Stimulated activated CD4-positive, alpha-beta T cell treated with anti-CD3 and anti-CD28 coated beads, Interleukin-4, amount 100 ng/mL, for 24 hours (primary cell): ENCODE results near the gene ZNF575.

Source experiments
- DNase-seq: peaks from one replicate; pipeline ENCODE4 v3.0.0-alpha.2; 2020

Gene ZNF575, protein sequence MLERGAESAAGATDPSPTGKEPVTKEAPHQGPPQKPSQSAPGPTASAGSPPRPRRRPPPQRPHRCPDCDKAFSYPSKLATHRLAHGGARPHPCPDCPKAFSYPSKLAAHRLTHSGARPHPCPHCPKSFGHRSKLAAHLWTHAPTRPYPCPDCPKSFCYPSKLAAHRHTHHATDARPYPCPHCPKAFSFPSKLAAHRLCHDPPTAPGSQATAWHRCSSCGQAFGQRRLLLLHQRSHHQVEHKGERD

DNA sequence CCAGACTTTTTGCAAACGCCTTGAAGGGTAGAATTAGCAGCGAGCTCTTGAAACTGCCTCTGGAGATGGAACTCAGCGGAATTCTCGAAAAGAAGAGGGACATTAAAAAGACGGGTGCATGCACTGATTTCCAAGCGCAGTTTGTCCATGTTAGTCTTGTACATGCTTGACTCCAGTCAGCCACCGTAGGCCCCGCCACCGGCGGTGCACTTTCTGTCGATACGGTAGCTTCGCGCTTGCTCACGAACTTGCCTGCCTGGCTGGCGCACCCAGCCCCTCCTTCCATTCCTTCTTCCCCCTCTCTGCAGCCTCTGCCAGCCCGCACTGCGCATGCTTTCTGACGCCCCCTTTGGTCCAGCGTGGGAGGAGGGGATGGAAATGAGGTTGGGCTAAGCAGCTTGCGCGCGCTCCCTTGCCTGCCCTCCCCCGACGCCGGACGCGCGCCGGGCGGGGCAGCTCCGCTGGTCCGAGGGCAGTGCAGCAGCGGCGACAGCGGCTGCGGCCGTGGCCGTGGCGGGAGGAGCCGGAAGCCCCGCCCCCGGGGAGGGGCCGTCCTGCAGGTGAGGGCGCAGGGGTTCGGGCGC, at the start of gene ZNF575:
Gene ZNF575 (plus strand): TSS at position 227 of the 584 bp plus-strand sequence. CDS start 1,235 bp downstream, outside the sequence.
- DNase-seq, result peak; percentile 85

- no peak for DNase-seq
These were observed 49.7 kb upstream of the ZNF575 start for GRCh38 chr19:43483281-43483680.

DNA sequence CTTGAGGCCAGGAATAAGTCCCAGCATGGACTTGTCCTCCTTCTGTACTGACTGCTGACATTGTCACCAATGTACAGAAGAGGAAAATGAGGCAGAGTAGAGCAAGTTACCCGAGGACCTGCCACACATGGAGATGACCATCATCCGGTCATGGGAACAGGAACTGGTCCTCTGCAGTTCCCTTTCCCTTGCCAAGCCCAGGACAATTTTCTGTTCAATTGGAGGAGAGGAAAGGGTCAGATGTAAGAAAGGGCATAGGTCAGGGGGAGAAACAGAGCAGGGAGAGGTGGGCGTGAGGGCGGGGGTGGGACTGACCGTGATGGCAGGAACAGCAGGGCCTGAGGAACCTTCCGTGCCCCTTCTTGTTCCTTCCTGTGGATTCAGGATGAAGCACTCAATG, 47.0 kb upstream of the ZNF575 start:
- DNase-seq, result no peak

- DNase-seq, result no peak
These were observed 46.6 kb upstream of the ZNF575 start for GRCh38 chr19:43486412-43486811.

GRCh38 chr19:43488179-43488578, 44.8 kb upstream of the ZNF575 start:
- no peak for DNase-seq

GRCh38 chr19:43489310-43489709, 43.7 kb upstream of the ZNF575 start:
- no peak for DNase-seq

- no peak for DNase-seq
These were observed 42.9 kb upstream of the ZNF575 start for GRCh38 chr19:43489979-43490599.

DNA sequence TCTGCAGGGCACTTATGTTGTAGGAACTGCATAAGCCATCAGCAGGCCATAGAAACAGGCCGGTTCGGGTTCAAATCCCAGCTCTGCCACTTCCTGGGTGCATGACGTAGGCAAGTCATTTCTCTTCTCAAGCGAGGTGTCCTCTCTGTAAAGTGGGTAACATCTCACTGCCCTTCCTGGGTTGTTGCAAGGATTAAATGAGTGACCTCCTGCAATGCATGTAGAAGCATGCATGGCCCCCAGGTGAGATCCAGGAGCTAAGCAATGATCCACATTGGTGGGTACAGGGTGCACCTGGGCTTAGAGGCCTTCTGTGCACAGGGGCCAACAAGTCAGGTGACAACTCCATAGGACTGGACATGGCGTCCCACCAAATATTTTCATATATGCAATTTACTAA, 42.2 kb upstream of the ZNF575 start:
- DNase-seq, result no peak

DNA sequence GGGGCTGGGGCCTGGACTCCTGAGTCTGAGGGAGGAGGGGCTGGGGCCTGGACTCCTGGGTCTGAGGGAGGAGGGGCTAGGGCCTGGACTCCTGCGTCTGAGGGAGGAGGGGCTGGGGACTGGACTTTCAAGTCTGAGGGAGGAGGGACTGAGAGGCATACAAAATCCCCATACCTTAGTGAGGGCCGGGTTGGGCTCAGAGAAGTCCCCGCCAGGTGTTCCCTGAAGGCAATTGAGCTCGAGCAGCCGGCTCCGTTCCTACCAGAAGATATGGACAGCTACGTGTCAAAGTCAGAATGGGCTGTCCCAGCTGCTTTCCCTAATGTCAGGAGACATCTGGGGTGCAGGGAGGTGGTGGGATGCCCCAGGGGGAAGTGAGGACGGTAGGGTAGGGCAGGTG, 37.9 kb upstream of the ZNF575 start:
- DNase-seq, result no peak

DNA sequence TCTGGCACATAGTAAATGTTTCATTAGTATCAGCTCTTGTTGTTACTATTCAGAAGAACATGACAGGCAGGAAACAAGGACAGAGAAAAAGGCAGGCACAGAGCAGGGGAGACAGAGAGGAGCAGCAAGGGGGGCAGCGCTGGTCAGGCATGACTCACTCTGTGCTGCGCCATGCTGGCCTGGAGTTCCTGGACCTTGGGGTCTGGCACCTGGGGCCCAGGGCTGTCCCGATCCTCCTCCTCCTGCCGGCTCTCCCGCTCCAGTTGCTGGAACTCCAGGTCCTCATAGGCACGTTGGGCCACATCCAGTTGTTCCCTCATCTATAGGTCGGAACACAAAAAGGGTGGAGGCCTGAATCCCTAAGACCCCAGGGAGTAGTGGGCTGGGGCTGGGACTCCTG, 36.0 kb upstream of the ZNF575 start:
- no peak for DNase-seq

DNA sequence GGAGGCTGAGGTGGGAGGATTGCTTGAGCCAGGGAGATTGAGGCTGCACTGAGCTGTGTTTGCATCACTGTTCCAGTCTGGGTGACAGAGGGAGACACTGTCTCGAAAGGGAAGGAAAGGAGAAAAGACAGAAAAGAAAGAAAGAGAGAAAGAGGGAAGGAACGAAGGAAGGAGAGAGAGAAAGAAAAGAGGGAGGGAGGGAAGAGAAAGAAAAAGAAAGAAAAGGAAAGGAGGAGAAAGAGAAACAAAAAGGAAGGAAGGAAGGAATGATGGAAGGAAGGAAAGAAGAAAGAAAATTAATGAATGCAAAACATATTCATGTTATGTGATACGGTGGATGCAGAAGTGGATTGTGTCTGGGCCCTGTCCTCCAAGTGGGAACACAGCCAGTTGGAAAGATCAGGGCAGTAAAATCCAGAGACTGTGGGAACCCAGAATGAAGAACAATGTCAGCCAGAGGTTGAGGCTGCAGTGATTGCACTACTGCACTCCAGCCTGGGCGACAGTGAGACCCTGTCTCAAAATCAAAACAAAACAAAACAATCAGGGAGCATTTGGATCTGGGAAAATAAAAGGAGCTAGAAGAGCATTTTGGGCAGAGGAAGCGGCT, 34.6 kb upstream of the ZNF575 start:
- no peak for DNase-seq

- no peak for DNase-seq
These were observed 33.9 kb upstream of the ZNF575 start for GRCh38 chr19:43499042-43499441.

GRCh38 chr19:43501661-43502418, 31.1 kb upstream of the ZNF575 start:
- DNase-seq, result no peak

GRCh38 chr19:43502419-43502976, 30.5 kb upstream of the ZNF575 start:
- DNase-seq, result no peak

DNA sequence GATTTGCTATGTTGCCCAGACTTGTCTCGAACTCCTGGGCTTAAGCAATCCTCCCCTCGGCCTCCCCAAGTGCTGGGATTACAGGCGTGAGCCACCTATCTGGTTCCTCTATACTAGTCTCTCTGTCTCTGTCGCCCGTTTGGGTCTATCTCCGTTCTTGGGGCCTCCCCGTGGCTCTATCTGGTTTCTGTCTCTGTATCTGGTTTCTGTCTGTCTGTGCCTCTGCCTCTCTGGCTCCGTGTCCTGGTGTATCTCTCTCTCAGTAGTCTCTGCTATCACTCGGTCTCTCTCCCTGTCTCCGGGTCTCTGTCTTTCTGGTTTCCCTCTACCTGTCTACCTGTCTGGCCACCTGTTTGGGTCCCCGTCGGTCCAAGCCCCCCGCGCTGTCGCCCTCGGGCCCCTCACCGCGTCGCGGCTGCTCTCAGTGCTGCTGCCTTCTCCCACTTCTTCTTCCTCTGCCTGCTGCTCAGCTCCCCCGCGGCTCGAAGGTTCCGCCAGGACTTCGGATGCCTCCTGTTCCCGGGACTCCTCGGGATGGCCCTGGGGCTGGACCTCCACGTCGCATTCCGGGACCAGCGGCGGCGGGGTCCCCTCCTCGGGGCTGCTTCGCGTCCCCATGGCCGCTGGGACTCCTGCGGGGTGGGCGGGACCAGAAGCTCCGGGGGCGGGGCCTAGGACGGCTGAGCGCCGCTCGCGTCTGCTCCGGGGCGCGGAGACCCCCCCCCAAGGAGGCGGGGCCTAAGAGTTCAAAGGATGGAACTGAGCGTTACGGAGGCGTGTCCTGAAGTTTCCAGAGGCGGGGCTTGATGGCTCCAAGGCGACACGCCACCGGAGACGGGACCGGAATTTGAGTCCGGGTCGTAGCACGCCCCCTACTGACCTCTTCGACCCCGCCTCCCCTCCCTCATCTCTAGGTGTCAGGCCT, 29.2 kb upstream of the ZNF575 start:
- peak; percentile 98 for DNase-seq

DNA sequence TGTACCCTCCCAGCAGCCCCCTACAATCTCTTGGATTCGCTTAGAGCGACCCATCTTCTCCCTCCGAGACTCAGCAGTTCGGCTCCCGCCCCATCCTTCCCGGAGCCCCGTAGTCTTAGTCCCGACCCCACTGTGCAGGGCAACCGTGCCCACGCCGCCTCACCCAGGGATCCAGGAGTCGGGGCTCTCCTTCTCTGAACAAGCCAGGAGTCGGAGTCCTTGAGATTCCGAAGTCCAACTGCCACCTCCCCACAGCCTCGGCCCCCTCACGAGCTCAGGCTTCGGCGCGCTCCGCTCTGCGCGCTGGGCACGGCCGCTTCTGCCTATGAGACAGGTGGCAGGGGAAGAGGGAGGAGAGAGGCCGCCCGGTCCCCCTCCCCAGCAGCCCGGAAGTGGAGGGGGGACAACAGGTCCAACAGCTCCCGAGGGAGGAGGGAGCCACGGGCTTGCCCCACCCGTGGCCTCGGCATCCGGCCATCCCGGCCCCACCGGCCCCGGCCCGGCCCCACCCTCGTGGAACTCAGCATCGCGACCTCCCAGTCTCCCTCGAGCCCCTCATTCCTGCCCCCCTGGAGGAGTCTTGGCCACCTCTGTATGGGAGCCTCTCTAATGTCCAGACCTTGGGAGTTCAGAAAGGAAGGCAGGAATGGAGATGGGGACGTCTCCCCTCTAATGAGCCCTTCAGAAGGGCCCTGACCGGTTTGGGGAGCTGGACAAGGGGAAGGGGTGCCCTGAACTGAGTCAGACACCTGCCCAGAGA, 28.4 kb upstream of the ZNF575 start, which contains the start of gene PHLDB3:
Gene PHLDB3 (minus strand): TSS at position 321 of the 760 bp plus-strand sequence. CDS start 628 bp downstream, outside the sequence.
- peak; percentile 52 for DNase-seq

- no peak for DNase-seq
These were observed 27.9 kb upstream of the ZNF575 start for GRCh38 chr19:43505186-43505456.

DNA sequence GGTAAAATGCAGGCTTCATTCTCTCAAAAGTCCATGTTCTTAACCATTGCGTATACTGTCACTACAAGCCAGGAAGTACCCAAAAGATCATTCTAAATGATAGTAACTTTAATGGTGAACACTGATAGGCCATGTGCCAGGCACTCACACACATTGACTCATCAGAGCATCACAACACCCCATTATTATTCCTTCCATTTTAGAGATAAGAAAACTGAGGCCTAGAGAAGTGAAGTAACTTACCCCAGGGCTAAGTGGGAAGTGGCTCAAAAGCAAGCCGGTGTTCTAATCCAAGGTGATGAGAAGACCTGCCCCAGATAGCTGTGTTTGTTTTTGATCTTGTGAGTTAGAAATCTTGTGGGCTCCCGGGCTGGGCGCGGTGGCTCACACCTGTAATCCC, 27.0 kb upstream of the ZNF575 start:
- DNase-seq, result no peak

GRCh38 chr19:43506629-43507028, 26.4 kb upstream of the ZNF575 start:
- no peak for DNase-seq

DNA sequence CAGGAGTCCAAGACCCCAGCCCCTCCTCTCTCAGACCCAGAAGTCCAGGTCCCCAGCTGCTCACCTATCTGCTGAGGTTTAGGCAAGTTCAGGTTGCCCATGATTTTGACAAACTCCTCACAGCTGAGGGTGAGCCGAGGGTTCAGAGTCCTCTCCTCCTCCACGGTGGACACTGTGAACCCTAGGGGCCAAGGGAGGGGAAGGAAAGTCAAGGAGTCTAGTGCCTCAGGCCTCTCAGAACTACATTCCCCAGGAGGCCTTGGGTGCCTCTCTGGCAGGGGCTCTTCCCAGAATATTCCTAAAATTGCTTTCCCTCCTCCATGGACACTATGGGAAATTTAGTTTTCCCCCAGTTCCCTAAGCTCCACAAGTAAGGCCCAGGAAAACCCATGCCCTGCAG, 25.1 kb upstream of the ZNF575 start:
- no peak for DNase-seq

DNA sequence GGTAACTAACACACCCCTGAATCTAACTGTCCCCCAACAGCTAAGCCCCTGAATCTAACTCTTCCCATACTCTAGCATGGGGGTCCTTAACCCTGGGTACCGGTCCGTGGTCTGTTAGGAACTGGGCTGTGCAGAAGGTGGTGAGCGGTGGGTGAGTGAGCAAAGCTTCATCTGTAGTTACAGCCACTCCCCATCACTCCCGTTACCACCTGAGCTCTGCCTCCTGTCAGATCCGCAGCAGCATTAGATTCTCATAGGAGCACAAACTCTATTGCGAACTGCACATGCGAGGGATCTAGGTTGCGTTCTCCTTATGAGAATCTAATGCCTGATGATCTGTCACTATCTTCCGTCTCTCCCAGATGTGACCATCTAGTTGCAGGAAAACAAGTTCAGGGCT, 22.3 kb upstream of the ZNF575 start:
- no peak for DNase-seq
